Motor neuron (in vitro differentiated cells): ENCODE results near the gene OTOP2. TPM values are rescaled to one million over a fixed set of nuclear protein-coding genes. Genes with fewer than 3 reads are reported as not detected.

Experiments used
- ATAC-seq, 8 experiments: fragments of 200-7000 bp; cut with Tn5 transposase; replicated peaks in 6 of 8; 2 replicates each; pipeline ENCODE4 v1.8.0; 2021; ENCODE audit warnings: mild to moderate bottlenecking in 8 of 8, moderate library complexity in 8 of 8
- H3K27ac ChIP-seq, 2 donors: fragments of 250-450 bp; sonication (Bioruptor Pico); 2 replicates each; pipeline ENCODE4 v1.9.0; 2021; ENCODE audit warnings: antibody characterized with exemption in 2 of 2, mild to moderate bottlenecking in 2 of 2, moderate library complexity in 1 of 2
- H3K4me1 ChIP-seq, 2 donors: fragments of 250-450 bp; sonication (Bioruptor Pico); replicated peaks in 1 of 2; 2 replicates each; pipeline ENCODE4 v1.6.1; 2021; ENCODE audit warnings: antibody characterized with exemption in 2 of 2, mild to moderate bottlenecking in 2 of 2, moderate library complexity in 1 of 2
- H3K4me3 ChIP-seq, 5 donors: fragments of 250-450 bp; sonication (Bioruptor Pico); 2 replicates each; pipeline ENCODE4 v1.9.0; 2021; ENCODE audit warnings: antibody characterized with exemption in 5 of 5, mild to moderate bottlenecking in 5 of 5, moderate library complexity in 4 of 5
- whole genome bisulfite sequencing, 10 experiments: fragments of 450-650 bp; shearing (Covaris generic); methylation state at CpG; one replicate each; pipeline ENCODE4 v1.0.0; 2022; 5-methylcytosine and 5-hydroxymethylcytosine counted together
- in situ Hi-C, 9 experiments: fragments of 400-800 bp; cut with MboI; loops; one replicate each; pipeline ENCODE4 v1.15.0; 2021; ENCODE audit warnings: low sequenced_read_pairs in 9 of 9, low pct_unique_long_range_greater_than_20kb in 2 of 9; ENCODE audit not compliant: unreplicated experiment in 9 of 9
- total RNA-seq, 8 experiments: library from RNA; unstranded; fragments of 300-600 nt; gene quantifications; 2 replicates each; pipeline versions ENCODE4 v1.2.3 to v1.2.4, GENCODE V29; 2022

Gene OTOP2
- total RNA-seq, 8 experiments from 2014 or later = 0.15 to 0.71 (median 0.21) TPM; not detected in 5

DNA sequence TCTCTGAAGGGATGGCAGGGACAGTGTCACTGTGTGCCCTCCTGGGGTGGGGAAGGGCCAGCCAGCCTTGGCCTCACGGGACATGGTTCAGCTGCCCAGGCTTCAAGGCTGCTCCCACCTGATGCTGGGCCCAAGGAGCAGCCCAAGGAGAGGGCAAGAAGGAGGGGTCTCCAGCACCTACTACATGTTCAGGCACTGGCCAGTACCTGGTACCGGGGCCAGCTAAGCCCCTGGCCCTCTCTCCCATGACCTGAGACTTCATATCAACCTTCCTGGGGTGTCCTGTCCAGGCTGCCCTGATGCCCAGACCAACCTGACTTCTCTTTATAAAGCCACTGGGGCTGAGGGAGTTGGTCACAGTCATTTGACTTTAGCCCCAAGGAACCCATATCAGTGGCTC is 2.3 kb upstream of the OTOP2 start:
- peaks cover 23 to 34% of the 10 kb centered on the region in 2 donors for H3K4me1 ChIP-seq
- 80 to 100% (median 100%) methylated on average over 1 of the region's 2 CpGs; no CpG with 5 or more reads in 7 of the 10 experiments for WGBS, 10 experiments
- in situ Hi-C loops = no loop called here
- no peak for ATAC-seq
- no peak overlapping the region for H3K27ac ChIP-seq
- H3K4me3 ChIP-seq = no peak overlapping the region

DNA sequence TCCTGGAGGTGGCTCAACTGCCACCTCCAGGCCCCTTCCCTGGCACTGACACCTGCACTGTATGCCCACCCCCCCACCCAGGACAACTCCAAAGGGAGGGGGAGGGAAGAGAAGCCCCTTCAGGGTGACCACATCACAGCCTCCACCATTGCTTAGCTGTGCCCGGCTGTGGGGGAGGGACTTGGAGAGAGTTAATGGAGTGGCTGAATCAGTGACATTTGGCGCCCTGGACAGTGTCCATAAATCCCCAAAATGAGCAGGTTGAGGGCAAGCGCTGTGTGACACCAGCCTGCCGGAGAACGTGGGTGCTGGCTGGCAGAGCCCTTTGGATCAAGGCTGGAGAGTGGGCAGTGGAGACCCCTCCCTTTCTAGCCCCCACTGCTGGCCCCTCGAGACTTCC is 1.9 kb upstream of the OTOP2 start:
- 0 to 100% (median 50%) methylated on average over 1 to 2 of the region's 6 CpGs; no CpG with 5 or more reads in 7 of the 10 experiments for WGBS, 10 experiments
- in situ Hi-C loops = no loop called here
- H3K4me1 ChIP-seq = peaks cover 23 to 34% of the 10 kb centered on the region in 2 donors
- H3K27ac ChIP-seq = no peak overlapping the region
- ATAC-seq = peak in 3 of 8 experiments; percentile 14 to 19 (median 16)
- no peak overlapping the region for H3K4me3 ChIP-seq

DNA sequence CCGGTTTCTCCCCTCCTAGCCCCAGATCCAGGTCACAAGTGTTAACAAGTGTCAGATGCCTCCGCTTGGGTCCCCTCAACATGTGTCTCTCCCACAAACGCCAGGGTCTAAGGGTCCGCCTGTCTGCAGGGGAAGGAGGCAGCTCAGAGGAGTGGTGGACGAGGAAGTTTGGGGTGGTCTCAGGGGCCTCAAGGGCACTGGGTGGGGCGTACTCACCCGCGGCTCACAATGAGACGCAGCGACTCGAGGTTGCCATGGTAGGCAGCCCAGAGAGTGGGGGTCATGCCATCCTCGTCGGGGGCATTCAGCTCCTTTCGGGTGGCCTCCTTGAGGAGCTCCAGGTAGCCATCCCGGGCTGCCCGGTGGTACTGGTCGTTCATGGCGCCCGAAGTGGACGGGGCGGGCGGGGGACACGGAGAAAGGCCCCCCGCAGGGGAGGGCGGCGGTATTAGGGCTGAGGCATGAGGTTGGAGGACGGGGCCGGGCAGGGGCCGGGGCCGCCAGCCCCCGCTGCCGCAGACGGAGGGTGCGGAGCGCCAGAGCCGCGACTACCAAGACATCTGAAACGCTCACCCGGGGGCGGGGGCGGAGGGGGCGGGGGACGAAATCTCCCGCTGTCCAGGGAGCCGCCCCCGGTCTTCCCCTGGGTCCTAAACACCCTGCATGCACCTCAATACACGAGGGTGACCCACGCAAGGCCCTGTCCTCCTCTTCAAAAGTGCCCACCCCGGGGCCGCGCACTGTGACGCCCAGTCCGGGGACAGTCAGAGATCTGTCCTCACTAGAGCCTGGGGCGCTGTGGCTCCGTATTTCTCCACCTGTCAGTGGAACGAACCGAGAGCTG is 1.2 kb upstream of the OTOP2 start, which contains the start of gene USH1G:
TSS of gene USH1G (minus strand) at position 562 of the 844 bp plus-strand sequence. CDS start at position 380, 182 bp downstream.
- peak within 1 kb of the TSS; percentile 9 to 33 (median 31) for H3K4me3 ChIP-seq
- H3K4me1 ChIP-seq = peaks cover 23 to 34% of the 10 kb centered on the region in 2 donors
- no peak within 1 kb of the TSS for H3K27ac ChIP-seq
- in situ Hi-C loops = no loop called here
- WGBS, 10 experiments = 20% methylated on average over 1 of the region's 57 CpGs; no CpG with 5 or more reads in 9 of the 10 experiments
- ATAC-seq = peak; percentile 19 to 73 (median 60)

DNA sequence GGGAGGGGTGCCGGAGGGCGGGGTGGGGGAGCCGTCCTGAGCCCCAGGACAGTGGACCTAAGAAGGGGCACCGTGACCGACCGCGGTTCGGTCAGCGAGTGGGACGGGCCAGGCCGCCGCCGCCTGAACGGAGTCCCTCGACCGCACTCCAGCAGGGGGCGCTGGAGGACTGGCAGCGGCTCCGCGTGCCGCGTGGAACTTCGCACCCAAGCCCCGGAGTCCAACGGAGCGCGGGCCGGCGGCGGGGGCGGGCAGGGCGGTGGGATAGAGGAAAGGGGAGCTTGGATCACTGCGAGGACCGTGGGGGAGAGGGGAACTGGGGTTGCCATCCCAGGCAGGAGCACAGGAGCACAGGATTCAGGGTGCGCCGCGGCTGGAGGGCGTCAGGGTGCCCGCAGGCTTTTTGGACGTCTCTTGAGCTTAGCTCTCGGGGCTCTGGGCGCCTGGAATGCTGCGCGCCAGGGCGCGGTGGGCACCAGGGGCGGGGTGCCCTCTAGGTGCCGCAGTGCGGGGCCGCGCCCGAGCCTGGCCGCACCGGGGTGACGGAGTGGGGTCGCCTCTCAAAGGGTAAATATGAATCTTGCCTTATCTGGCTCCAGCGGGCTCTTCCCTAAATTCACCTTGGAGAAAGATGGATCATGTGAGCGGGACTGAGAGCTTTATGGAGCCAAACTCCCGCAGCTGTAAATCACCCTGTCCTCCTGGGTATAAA is 379 bp upstream of the OTOP2 start:
- peak; percentile 53 to 86 (median 64) for ATAC-seq
- Histone ChIP-seq H3K4me1 (peaks cover 23 to 34% of the 10 kb centered on the region in 2 donors), H3K27ac (no peak overlapping the region), H3K4me3 (peak overlapping the region; percentile 9 to 33 (median 31))
- in situ Hi-C loops = no loop called here
- WGBS, 10 experiments = 7% methylated on average over 3 of the region's 59 CpGs; no CpG with 5 or more reads in 9 of the 10 experiments

DNA sequence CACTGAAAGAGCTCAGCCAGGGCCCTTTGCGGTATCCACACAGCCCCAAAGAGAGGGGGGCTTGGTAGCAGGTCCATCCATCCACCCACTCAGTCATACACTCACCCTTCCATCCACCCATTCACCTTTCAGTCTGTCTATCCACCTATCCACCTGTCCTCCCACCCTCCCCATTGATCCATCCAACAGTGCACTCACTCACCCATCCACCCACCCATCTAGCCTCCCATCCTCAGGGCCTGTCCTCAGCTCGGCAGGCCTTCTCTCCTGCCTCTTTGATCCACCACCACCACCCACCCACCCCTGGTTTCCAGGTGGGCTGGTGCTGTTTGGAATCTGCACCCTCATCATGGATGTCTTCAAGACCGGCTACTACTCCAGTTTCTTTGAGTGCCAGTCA is 1.2 kb downstream of the OTOP2 start:
- Histone ChIP-seq H3K4me3 (no peak overlapping the region), H3K27ac (no peak overlapping the region), H3K4me1 (peaks cover 23 to 34% of the 10 kb centered on the region in 2 donors)
- in situ Hi-C loops = no loop called here
- ATAC-seq = no peak
- 72% methylated on average over 2 of the region's 3 CpGs; no CpG with 5 or more reads in 9 of the 10 experiments for WGBS, 10 experiments

DNA sequence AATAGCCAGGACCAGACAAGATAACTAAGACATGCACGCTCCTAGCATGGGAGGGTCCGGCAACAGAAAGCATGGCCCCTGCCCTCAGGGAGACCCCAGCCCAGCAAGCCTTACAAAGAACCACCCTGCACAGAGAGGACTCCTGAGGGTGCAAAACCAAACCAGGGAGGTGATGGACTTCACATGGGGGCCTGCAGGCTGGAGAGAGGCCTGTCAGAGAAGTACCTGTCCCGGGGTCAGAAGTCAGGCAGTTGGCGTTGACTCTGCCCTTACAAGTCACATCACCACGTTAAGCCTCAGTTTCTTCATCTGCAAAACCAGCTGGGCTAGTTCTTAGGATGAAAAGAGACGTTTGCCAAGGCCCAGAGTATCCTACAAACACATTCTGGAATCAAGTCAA is 4.7 kb downstream of the OTOP2 start:
- in situ Hi-C loops = no loop called here
- no peak for ATAC-seq
- Histone ChIP-seq H3K4me1 (peaks cover 1 to 10% of the 10 kb centered on the region in 2 donors), H3K4me3 (no peak overlapping the region), H3K27ac (no peak overlapping the region)
- WGBS, 10 experiments = 15 to 71% (median 60%) methylated on average over 1 to 6 of the region's 6 CpGs; no CpG with 5 or more reads in 5 of the 10 experiments

DNA sequence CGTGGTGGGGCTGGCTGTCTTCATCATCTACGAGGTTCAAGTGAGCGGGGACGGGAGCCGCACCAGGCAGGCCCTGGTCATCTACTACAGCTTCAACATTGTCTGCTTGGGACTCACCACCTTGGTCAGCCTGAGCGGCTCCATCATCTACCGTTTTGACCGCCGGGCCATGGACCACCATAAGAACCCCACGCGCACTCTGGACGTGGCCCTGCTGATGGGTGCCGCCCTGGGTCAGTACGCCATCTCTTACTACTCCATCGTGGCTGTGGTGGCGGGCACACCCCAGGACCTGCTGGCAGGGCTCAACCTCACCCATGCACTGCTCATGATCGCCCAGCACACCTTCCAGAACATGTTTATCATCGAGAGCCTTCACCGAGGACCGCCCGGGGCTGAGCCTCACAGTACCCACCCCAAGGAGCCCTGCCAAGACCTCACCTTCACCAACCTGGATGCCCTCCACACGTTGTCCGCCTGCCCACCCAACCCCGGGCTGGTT is 6.5 kb downstream of the OTOP2 start:
- Histone ChIP-seq H3K27ac (no peak overlapping the region), H3K4me3 (no peak overlapping the region), H3K4me1 (peaks cover 4 to 5% of the 10 kb centered on the region in 2 donors)
- no peak for ATAC-seq
- in situ Hi-C loops = no loop called here
- 73 to 100% (median 93%) methylated on average over 3 to 5 of the region's 24 CpGs; no CpG with 5 or more reads in 5 of the 10 experiments for WGBS, 10 experiments

DNA sequence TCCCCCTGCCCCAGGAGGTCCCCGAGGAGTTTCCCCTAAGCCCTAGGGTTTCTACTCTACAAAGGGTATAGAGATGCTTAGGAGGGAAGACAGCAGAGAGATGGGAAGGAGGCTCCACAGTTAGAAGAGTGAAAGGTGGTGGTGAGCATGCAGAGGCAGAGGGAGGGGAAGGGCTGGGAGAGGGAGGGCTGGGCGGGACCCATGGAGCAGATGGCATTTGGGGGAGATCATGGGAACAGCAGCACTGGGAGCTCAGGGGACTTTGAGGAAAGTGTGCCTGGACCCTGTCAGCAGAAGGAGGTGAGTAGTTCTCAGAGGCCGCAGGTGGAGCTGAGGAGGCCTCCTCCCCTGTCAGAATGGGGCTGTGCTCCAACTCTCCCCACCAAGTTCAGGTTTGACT is 11.0 kb downstream of the OTOP2 start:
- no peak overlapping the region for H3K27ac ChIP-seq
- no peak for ATAC-seq
- peaks cover 5 to 7% of the 10 kb centered on the region in 2 donors for H3K4me1 ChIP-seq
- H3K4me3 ChIP-seq = no peak overlapping the region
- WGBS, 10 experiments = 20 to 60% methylated on average over 1 of the region's 3 CpGs; no CpG with 5 or more reads in 8 of the 10 experiments
- in situ Hi-C loops = no loop called here

DNA sequence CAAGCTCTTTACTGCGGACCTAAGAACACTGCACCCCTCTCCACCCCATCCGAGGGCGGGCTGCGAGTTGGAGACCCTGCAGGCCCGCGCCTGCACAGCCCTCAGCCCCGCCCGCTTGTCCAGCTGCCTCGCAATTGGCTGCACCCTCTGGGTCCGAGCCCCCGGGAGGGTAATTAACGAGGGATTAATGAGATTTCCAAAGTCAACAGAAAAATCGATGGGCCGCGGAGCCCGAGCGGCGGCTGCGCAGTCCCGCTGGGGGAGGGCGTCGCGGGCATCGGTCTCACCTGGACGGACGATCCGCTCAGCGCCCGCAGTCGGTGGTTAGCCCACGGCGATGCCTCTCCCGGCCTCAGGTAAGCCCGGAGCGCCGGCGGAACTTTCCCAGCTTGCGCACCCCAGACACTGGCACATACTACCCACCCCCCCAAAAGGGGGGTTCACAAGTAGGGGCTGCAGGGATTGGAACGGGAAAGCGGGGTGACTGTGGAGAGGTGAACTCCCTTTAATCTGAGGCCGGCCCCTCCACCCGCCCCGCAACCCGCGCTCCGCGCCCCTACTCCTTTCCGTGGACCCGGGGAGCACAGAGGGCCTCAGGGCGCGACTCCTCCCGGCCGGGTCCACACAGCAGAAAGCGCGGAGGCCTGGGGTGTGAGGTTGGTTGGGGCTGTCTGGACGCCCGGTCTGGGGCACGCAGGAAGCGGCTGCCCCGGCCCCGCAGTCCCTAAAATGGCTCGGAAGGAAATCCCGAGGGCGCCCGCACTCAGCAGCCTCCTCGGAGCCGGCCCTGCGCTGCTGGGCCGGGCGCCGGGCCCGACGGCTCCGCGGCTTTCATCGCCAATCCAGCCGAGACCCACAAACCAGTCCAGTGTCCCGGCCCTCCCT is 11.8 kb downstream of the OTOP2 start, which contains the start of gene OTOP3:
TSS of gene OTOP3 (plus strand) at position 314 of the 885 bp plus-strand sequence. CDS start at position 338, 24 bp downstream.
- peak in 7 of 8 experiments; percentile 47 to 80 (median 75) for ATAC-seq
- Histone ChIP-seq H3K4me3 (no peak within 1 kb of the TSS), H3K27ac (no peak within 1 kb of the TSS), H3K4me1 (peaks cover 5 to 7% of the 10 kb centered on the region in 2 donors)
- WGBS, 10 experiments = 0 to 10% (median 0%) methylated on average over 2 to 22 of the region's 78 CpGs; no CpG with 5 or more reads in 5 of the 10 experiments
- in situ Hi-C loops = no loop called here

DNA sequence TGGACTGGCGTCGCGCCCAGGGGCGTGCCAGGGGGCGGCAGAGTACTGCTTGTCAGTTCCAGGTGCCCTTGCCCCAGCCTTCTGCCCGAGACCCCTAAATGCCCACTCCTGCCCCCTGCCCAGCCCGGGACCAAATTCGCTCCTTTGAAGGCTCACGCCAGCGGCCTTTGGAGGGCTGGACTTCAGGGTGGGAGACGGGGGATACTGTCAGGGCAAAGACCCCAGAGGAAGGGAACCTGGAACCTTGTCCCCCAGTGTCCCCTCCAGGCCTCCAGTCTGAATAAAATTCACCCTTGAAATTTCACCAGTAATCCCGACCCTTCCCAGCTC is 12.4 kb downstream of the OTOP2 start:
- no peak for ATAC-seq
- 0 to 29% (median 20%) methylated on average over 1 to 3 of the region's 12 CpGs; no CpG with 5 or more reads in 5 of the 10 experiments for WGBS, 10 experiments
- in situ Hi-C loops = no loop called here
- no peak overlapping the region for H3K27ac ChIP-seq
- H3K4me1 ChIP-seq = peaks cover 5 to 7% of the 10 kb centered on the region in 2 donors
- no peak overlapping the region for H3K4me3 ChIP-seq

DNA sequence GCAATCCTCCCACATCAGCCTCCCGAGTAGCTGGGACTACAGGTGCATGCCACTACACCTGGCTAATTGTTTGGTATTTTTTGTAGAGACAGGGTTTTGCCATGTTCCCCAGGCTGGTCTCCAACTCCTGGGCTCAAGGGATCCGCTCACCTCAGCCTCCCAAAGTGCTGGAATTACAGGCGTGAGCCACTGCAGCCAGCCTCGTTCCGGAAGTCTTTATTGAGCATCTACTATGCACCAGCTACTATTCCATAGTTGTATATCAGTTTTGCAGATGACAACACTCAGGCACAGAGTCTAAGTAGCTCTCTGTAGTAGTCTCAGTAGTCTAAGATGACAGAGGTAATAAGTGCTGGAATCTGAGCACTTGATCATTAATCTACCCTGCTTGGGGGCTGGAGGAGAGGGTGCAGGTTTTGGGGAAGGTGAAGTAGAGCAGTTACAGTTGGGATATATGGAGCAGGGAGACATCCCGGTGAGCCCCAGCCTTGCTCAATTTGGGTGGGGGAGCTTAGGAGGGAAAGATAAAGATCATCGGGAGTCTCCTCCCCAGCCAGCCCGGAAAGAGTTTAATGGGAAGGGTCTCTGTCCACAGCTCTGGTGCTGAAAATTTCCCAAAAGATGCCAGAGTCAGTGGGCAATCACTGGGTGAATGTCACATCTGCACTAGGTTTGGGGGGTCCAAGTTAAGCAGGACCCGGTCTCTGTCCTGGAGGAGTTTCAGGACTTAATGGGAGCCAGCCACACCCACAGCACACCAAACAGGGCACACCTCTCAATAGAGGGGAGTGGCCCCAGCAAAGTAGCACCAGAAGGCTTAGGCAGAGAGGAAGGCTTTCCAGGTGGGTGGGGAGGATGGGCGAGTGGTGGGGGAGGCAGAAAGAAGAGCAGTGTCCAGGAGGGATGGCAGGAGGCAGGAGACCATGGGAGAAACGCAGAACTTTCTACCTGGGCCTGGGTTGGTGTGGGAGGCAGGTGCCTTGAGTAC is 13.3 kb downstream of the OTOP2 start:
- peaks cover 5 to 7% of the 10 kb centered on the region in 2 donors for H3K4me1 ChIP-seq
- no peak overlapping the region for H3K27ac ChIP-seq
- no peak for ATAC-seq
- WGBS, 10 experiments = 0 to 83% (median 47%) methylated on average over 1 to 5 of the region's 11 CpGs; no CpG with 5 or more reads in 2 of the 10 experiments
- in situ Hi-C loops = no loop called here
- H3K4me3 ChIP-seq = no peak overlapping the region
